OCI-LY7 (cell line): ENCODE measurements around the gene FBRSL1.

Experiments
- EZH2phosphoT487 ChIP-seq: fragments of 200-600 bp; sonication (generic); IDR thresholded peaks from 2 replicates; pipeline ENCODE4 v1.6.1; 2018; ENCODE audit warnings: low read depth, borderline replicate concordance, mild to moderate bottlenecking, mixed run types, antibody characterized with exemption, low read length, moderate library complexity, mixed read lengths
- TF ChIP-seq, protein P1 (sequence below): fragments of 200-600 bp; sonication (generic); conservative IDR thresholded peaks from 2 replicates; pipeline ENCODE4 v1.5.1; 2014; ENCODE audit warnings: mild to moderate bottlenecking, antibody characterized with exemption, low read length, moderate library complexity, mixed read lengths

DNA sequence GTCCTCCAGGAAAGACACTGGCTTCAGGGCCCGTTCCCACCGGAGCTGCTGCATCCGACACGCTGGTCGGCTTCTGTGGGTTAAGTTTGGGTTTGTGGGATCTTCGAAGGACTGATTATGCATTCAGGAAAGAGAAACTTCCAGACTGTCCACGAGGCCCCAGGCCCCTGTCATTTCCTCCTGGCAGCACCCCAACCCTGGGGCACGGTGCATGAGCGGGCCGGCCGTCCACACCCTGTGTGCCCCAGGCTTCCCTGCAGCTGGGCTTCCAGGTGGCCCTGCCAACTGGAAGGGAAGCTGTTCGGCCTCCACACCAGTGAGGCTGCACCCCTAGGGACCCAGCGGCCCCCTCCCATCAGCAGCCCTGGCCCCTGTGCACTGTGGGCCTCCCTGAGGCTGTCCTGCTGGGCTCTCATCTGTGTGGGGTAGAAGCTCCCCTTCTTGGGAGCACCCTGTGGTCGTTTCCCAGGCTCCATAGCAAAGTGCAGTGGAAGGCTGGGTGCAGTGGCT is 9.3 kb upstream of the FBRSL1 start:
- TF ChIP-seq, protein P1, sequence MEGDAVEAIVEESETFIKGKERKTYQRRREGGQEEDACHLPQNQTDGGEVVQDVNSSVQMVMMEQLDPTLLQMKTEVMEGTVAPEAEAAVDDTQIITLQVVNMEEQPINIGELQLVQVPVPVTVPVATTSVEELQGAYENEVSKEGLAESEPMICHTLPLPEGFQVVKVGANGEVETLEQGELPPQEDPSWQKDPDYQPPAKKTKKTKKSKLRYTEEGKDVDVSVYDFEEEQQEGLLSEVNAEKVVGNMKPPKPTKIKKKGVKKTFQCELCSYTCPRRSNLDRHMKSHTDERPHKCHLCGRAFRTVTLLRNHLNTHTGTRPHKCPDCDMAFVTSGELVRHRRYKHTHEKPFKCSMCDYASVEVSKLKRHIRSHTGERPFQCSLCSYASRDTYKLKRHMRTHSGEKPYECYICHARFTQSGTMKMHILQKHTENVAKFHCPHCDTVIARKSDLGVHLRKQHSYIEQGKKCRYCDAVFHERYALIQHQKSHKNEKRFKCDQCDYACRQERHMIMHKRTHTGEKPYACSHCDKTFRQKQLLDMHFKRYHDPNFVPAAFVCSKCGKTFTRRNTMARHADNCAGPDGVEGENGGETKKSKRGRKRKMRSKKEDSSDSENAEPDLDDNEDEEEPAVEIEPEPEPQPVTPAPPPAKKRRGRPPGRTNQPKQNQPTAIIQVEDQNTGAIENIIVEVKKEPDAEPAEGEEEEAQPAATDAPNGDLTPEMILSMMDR, result no peak
- TF ChIP-seq EZH2phosphoT487, result no peak
